ENCODE data around the gene SNTG2. TPM values are rescaled to one million over a fixed set of nuclear protein-coding genes. Genes with fewer than 3 reads are reported as not detected.

SNTG2 gene
- total RNA-seq, 2 experiments from 2014 or later: not detected

DNA sequence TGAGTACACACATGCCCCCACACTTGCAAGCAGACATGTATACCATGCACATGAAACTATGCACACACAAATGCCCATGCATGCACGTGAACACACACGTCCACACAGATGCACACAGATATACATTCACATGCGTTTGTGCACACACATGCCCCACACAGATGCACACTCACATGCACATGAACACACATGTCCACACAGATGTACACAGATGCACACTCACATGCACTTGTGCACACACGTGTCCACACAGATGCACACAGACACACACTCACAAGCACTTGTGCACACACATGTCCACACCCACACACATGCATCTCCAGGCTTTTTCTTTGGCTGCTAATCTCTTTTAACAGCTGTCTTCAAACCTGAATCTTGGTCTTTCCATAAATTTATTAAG, 31.1 kb downstream of the SNTG2 start:
- H3K4me2 ChIP-seq (ENCODE audit: low read length): no peak overlapping the region
- no TSS peak for BruUV-seq (replicated peaks)
- no peaks in the 10 kb centered on the region for H3K36me3 ChIP-seq (ENCODE audit: insufficient read depth, low read length)
- no peaks in the 10 kb centered on the region for H3K79me2 ChIP-seq (ENCODE audit: insufficient read depth, low read depth, low read length)
- CTCF ChIA-PET (ENCODE audit: unreplicated experiment): no interaction called here
- intact Hi-C loops (cut with micrococcal nuclease; ENCODE audit: unreplicated experiment): no loop called here
- POLR2A ChIA-PET: no interaction called here
- DNase-seq (ENCODE audit: low spot score): no peak
- no peak overlapping the region for H3K4me3 ChIP-seq (ENCODE audit: low read depth, low read length, poor library complexity, severe bottlenecking)
- H3K9me3 ChIP-seq (ENCODE audit: low read length): no peaks in the 10 kb centered on the region
- H4K20me1 ChIP-seq (ENCODE audit: insufficient read depth, low read length): no peaks in the 10 kb centered on the region
- no peaks in the 10 kb centered on the region for H3K9me2 ChIP-seq (ENCODE audit: insufficient read depth, low read length)
- TF ChIP-seq, protein P1, sequence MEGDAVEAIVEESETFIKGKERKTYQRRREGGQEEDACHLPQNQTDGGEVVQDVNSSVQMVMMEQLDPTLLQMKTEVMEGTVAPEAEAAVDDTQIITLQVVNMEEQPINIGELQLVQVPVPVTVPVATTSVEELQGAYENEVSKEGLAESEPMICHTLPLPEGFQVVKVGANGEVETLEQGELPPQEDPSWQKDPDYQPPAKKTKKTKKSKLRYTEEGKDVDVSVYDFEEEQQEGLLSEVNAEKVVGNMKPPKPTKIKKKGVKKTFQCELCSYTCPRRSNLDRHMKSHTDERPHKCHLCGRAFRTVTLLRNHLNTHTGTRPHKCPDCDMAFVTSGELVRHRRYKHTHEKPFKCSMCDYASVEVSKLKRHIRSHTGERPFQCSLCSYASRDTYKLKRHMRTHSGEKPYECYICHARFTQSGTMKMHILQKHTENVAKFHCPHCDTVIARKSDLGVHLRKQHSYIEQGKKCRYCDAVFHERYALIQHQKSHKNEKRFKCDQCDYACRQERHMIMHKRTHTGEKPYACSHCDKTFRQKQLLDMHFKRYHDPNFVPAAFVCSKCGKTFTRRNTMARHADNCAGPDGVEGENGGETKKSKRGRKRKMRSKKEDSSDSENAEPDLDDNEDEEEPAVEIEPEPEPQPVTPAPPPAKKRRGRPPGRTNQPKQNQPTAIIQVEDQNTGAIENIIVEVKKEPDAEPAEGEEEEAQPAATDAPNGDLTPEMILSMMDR (conservative IDR thresholded peaks at IDR 0.05; ENCODE audit: low read length): no peak
- TF ChIP-seq EZH2phosphoT487 (IDR thresholded peaks at IDR 0.05; ENCODE audit: borderline replicate concordance, low read depth, low read length): no peak
- peaks cover 9% of the 10 kb centered on the region for H3K4me1 ChIP-seq (ENCODE audit: insufficient read depth, low read length, poor library complexity, severe bottlenecking)
- H2AFZ ChIP-seq (ENCODE audit: low read length): no peak overlapping the region
- H3K27ac ChIP-seq (ENCODE audit: low read depth, low read length, poor library complexity, severe bottlenecking): no peak overlapping the region

DNA sequence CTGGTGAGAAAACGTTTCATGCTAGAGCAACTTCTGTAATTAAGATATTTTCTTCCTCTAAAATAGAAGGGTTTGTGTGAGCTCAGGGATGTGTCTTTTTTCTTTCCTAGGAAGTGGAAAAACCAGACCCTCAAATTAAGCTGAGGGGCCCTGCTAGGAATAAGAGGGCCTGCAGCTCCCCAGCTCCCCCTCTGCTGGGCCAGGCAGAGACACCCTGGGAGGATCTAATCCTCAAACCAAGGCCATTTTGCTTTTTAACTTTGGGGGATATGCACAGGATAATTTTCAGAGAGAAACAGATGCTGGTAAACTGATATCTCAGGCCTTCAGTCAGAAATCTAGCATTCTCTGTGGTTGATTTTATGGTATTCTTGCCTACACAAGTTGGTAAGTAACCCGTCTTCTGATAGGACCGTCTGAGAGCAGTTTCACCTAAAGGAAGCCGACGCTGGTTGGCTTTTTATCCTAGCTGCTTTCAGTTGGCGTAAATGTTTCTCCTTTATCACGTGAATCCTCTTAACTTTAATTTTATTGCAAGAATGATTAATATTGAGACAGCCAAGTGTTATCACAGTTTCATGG, 34.8 kb downstream of the SNTG2 start:
- TF ChIP-seq, protein P1 (conservative IDR thresholded peaks at IDR 0.05; ENCODE audit: low read length): no peak
- no peak for TF ChIP-seq EZH2phosphoT487 (IDR thresholded peaks at IDR 0.05; ENCODE audit: borderline replicate concordance, low read depth, low read length)
- H4K20me1 ChIP-seq (ENCODE audit: insufficient read depth, low read length): no peaks in the 10 kb centered on the region
- POLR2A ChIA-PET: no interaction called here
- H3K9me3 ChIP-seq (ENCODE audit: low read length): no peaks in the 10 kb centered on the region
- CTCF ChIA-PET (ENCODE audit: unreplicated experiment): no interaction called here
- no TSS peak for BruUV-seq (replicated peaks)
- H3K9me2 ChIP-seq (ENCODE audit: insufficient read depth, low read length): no peaks in the 10 kb centered on the region
- no peaks in the 10 kb centered on the region for H3K4me1 ChIP-seq (ENCODE audit: insufficient read depth, low read length, poor library complexity, severe bottlenecking)
- no peak overlapping the region for H2AFZ ChIP-seq (ENCODE audit: low read length)
- no peak for DNase-seq (ENCODE audit: low spot score)
- no peaks in the 10 kb centered on the region for H3K79me2 ChIP-seq (ENCODE audit: insufficient read depth, low read depth, low read length)
- intact Hi-C loops (cut with micrococcal nuclease; ENCODE audit: unreplicated experiment): no loop called here
- no peak overlapping the region for H3K4me3 ChIP-seq (ENCODE audit: low read depth, low read length, poor library complexity, severe bottlenecking)
- H3K27ac ChIP-seq (ENCODE audit: low read depth, low read length, poor library complexity, severe bottlenecking): no peak overlapping the region
- no peak overlapping the region for H3K4me2 ChIP-seq (ENCODE audit: low read length)
- no peaks in the 10 kb centered on the region for H3K36me3 ChIP-seq (ENCODE audit: insufficient read depth, low read length)

DNA sequence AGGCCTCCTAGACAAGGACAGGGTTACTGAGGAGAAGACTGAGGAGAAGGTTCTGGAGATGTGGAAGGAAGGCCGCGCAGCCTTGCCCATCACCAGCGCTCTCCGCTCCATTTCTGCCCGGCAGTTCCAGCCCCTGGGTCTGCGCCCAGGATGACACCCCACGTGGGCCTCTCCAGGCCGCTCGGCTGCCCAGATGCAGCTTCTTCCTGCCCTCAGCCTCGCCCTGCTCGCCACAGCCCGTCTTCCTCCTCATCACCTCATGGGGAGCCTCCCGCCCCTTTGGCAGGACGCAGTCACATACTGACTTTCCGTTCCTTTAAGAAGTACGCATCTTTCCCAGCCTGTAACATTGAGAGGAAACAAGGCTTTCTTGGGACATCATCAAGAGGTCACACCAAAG, 37.1 kb downstream of the SNTG2 start:
- no peak for TF ChIP-seq EZH2phosphoT487 (IDR thresholded peaks at IDR 0.05; ENCODE audit: borderline replicate concordance, low read depth, low read length)
- TF ChIP-seq, protein P1 (conservative IDR thresholded peaks at IDR 0.05; ENCODE audit: low read length): no peak
- CTCF ChIA-PET (ENCODE audit: unreplicated experiment): no interaction called here
- Histone ChIP-seq H3K4me2 (ENCODE audit: low read length) (no peak overlapping the region), H3K4me3 (ENCODE audit: low read depth, low read length, poor library complexity, severe bottlenecking) (no peak overlapping the region), H3K27ac (ENCODE audit: low read depth, low read length, poor library complexity, severe bottlenecking) (no peak overlapping the region), H3K4me1 (ENCODE audit: insufficient read depth, low read length, poor library complexity, severe bottlenecking) (no peaks in the 10 kb centered on the region), H3K9me2 (ENCODE audit: insufficient read depth, low read length) (no peaks in the 10 kb centered on the region), H3K9me3 (ENCODE audit: low read length) (no peaks in the 10 kb centered on the region), H3K79me2 (ENCODE audit: insufficient read depth, low read depth, low read length) (no peaks in the 10 kb centered on the region), H4K20me1 (ENCODE audit: insufficient read depth, low read length) (no peaks in the 10 kb centered on the region), H3K36me3 (ENCODE audit: insufficient read depth, low read length) (no peaks in the 10 kb centered on the region), H2AFZ (ENCODE audit: low read length) (no peak overlapping the region)
- no peak for DNase-seq (ENCODE audit: low spot score)
- intact Hi-C loops (cut with micrococcal nuclease; ENCODE audit: unreplicated experiment): no loop called here
- BruUV-seq (replicated peaks): no TSS peak
- POLR2A ChIA-PET: interaction anchor here (0.7 kb wide), 1 partner anchor 1143 kb away, joined by 3 read pairs; no protein-coding TSS in a partner anchor
